Renal pelvis (tissue), 4 donors: ENCODE measurements around the gene PDE4DIP. TPM values are rescaled to one million over a fixed set of nuclear protein-coding genes. Genes with fewer than 3 reads are reported as not detected.
"Not testable (repeated sequence)": the region's sequence is repeated elsewhere in the genome, so short reads cannot be mapped to it uniquely, and the experiment has no call there.

Experiments used
- DNase-seq: peaks from one replicate; pipeline ENCODE4 v3.0.0-alpha.2; 2013
- polyA plus RNA-seq, 3 donors: library from polyadenylated mRNA; unstranded; fragments of 120-200 nt; gene quantifications; one replicate each; pipeline ENCODE4 v1.2.1, GENCODE V29; 2013; ENCODE audit not compliant: insufficient read length in 3 of 3

The PDE4DIP gene
- polyA plus RNA-seq, 3 donors = 107 to 125 (median 122) TPM

DNA sequence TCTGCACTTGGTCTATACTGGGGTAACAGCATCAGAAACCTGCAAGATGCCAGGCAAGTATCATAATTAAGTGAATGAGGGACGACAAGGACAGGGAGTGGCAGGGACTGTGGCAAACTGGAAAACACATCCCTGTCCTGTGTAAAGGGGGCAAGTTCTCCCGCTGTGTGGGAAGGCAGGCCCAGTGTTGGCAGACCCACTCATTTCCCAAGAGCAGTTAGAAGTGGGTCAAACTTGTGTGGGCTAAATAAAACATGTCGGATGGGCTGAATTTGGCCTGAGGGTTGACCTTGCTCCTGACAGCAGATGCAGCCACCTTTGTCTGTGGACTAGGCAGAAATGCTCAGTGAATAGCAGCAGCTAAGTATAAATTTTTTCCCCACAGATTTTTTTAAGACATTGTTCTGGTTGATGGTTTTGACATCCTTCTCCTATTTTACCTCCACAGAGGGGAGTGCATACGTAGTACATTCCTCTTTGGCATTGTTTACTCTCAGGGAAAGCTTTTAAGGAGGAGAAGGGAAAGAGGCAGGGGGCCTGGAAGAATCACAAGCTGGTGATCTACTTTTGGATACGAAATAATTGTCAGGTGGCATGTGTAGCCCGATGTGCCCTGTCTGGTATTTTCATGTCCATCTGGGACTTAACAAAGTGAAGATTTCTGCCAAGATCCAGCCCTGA, 16.5 kb downstream of the PDE4DIP start:
- DNase-seq = not testable (repeated sequence)

DNA sequence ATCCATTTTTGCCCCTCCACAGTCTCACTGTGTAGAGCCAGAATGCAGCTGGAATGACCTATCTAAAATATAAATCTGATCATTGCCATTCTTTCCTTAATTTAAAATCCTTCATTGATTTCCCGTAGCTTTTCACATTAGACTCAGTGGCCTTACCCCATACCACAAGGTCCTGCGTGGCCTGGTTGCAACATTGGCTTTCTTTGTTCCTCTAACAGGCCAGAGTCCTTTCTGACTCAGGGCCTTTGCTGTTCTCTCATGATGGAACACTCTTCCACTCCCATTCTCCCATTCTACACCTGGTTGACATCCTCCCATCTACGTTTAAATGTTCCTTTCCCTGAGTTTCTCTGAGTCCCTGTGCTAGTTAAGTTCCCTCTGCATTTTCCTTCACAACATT, 18.4 kb downstream of the PDE4DIP start:
- DNase-seq = not testable (repeated sequence)

DNA sequence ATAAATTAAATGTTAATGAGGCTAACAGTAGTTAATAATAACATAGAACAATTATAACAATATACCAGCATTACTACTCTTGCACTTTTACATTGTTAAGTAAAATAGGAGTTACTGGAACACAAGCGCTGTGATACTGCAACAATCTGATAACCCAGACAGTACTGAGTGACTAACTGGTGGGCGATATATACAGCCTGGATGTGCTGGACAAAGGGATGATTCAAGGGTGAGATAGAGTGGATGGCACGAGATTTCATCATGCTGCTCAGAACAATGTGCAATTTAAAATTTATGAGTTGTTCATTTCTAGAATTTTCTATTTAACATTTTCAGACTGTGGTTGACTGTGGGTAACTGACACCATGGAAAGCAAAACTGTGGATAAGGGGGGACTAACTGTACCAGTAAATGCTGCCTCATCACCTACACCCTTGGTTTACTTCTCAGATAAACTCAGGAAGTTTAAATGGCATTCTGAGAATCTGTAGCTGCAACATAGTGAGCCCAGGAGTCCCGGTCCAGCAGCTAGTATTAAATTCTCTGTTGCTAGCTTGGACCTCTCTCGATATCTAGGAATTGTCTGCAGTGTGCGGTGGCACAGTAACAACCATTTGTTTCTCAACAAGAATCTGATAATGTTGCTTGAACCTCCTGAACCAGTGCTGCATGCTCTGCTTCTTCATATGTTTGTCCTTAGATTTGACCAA, 24.9 kb downstream of the PDE4DIP start:
- DNase-seq = not testable (repeated sequence)

DNA sequence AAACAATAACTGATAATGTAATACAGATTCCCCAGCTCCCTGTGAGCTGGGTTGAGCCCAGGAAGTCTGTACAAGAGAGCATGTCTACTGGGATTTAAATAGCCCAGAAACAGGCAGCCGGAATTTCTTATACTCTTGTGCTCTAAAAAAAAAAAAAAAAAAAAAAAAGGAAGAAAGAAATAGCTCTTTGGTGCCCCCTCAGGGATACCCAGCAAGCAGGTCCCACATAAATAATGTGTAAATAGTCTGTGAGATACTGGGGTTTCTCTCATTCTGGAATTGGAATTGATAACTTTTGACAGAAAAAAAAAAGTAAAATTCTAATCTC, 25.4 kb downstream of the PDE4DIP start:
- DNase-seq = not testable (repeated sequence)

DNA sequence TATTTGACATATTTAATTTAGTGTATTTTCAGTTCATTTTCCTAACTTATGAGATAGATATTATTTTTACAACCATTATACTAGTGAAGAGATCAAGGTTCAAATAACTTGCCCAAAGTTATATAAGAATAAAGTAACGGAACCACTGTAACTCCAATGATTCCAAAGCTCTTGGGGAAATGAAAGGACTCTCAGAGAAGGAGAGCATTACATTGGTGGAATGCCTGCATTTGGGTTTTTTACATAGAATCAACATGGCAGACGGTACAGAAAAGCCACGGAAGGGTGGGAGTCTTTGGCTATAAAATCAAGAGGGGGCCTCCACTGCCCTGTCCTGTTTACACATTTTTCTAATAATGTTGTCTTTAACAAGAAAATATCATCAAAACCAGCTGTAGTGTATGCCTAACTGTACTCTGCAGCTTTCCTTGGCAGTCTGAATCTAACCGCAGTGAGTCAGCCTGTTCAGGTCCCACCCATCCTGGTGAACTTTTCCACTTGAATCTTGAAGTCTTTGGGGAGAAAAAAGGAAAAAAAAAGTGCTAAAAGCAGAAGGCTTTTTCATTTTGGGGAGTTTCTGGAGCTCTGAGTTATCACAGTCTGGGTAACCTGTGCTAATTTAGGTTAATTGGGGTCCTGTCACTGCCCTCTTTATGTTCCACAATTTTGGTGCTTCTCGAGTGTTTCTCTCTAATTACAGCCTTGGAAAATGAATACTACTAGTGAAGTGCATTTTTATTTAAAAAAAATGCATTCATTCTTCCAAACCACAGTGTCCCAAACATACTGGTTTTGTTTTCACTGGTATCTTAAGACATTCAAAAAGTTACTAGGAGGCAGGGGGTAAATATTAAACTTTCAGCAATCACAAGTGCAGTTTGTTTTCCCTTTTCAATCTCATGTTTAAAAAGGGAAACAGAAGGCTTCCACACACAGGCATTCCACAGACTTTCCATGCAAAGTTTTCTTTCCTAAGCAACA, 30.5 kb downstream of the PDE4DIP start:
- DNase-seq = not testable (repeated sequence)

DNA sequence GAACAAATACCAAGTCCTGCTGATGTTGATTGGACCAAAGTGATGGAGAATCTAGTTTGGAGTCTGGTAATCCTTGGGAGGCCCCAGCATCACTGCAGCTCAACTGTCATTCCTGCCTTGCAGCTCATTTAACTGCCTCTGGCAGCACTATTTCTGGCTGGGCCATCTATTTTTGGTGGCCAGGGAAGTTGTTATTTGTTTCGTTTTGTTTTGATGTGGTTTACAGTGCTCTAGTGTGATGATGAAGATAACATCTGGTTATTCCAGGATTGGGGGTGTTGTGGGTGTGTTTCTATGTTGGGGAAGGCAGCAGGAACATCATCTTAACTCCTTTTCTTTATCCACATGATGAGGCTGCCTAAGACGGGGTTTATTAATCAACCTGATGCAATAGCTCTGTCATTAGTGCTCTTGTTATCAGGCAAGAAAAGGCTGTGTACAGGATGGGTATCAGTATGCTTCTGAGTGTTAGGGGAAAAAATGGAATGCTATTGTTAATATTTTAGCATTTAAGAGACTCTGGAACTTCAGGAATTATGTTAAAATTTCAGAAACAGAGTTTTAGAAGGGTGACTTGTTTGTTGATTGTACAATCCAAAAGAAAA, 35.7 kb downstream of the PDE4DIP start:
- DNase-seq = not testable (repeated sequence)

DNA sequence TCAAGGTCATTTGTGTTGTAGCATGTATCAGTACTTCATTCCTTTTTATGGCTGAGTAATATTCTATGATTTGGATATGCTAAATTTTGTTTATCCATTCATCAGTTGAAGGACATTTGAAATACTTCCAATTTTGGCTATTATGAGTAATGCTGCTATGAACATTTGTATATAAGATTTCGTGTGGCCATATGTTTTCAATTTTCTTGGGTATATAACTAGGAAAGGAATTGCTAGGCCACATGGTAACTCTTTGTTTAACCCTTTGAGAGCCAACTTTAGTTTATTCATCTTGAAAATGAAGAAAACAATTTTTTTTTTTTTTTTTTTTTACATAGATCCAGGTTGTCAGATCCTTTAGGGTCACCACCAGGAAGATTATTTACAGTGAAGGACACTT, 37.0 kb downstream of the PDE4DIP start:
- DNase-seq = not testable (repeated sequence)

DNA sequence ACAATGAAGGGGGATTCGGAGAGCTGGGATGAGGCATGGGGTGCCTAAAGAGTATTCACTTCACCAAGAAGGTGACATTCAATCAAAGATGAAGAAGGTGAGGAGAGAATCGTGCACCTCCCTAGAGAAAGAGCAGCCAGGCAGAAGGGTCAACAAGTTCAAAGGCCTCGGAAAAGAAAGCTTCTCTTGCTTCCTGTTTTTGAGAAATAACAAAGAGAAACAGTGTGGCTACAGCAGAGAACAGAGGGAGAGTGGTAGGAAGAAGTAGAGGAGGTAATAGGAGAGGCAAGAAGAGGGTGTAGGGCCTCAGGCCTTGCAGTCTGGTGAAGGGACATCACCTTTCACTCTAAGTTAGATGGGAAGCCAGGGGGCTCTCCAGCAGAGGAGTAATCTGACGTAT, 41.0 kb downstream of the PDE4DIP start:
- DNase-seq = not testable (repeated sequence)

DNA sequence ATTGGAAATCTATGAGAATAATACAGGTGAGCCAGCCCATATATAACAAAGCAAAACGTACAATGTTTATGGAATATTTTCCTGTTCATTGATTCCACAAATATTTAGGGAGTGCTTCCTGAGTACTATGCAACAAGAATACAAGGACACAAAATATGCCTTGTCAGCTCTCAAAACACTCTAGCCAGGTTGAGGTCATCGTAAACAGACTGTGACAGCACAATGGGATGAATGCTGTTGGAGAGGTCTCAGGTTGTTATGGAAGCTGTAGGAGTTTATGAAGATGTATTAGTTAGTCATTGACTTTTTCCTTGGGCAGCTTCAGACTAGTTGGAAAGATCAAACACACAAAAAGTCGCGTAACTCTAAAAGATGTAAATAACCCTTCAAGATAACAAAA, 42.1 kb downstream of the PDE4DIP start:
- DNase-seq = not testable (repeated sequence)

DNA sequence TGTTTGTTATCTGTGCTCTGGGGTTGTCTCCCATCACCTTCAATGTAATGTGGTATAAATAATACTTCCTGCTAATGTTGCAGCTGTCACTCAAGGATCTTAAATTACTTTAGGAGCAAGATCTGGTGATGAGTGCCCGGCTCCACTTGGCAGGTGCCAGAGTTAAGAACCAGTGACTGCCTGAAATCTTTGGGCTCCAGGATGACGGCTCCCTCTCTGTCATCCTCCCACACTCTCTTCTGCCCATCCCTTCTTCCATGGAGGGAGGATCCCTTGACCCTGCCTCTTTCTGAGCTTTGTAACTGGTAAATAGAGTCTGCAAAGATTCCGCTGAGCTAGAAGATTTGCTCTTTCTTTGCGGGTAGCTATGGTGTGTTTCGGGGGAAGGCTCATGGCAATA, 44.4 kb downstream of the PDE4DIP start:
- DNase-seq = not testable (repeated sequence)

DNA sequence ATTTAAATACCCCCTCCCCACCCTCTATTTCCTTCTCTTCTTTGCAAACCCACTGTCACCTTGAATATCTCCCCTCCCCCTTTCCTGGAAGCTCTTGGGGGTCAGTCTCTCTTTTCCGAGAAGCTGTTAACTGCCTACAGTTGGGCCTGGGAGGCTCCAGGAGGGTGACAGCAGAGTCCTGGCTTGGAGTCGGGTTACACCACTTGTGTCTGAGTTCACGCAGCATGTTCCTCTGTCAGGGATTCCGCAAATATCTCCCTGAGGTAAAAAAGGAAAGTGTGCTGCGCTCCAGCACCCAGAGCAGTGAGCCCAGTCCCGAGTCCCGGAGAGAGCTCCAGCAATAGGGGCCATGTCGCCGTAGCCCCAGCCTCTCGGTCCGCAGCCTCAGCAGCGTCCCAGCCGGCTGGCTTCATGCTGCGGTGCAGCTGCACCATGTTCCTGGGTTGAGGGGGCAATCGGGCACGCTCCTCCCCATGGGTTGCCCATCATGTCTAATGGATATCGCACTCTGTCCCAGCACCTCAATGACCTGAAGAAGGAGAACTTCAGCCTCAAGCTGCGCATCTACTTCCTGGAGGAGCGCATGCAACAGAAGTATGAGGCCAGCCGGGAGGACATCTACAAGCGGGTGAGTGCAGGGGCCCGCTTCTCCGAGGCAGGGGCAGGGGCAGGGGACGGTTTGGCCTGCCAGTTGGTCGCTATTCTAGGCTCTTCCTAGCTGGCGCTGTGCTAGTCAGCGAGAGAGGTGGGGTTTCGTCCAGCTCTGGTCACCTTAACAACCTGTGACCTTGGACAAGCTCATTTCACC, 45.2 kb downstream of the PDE4DIP start:
- DNase-seq = not testable (repeated sequence)

DNA sequence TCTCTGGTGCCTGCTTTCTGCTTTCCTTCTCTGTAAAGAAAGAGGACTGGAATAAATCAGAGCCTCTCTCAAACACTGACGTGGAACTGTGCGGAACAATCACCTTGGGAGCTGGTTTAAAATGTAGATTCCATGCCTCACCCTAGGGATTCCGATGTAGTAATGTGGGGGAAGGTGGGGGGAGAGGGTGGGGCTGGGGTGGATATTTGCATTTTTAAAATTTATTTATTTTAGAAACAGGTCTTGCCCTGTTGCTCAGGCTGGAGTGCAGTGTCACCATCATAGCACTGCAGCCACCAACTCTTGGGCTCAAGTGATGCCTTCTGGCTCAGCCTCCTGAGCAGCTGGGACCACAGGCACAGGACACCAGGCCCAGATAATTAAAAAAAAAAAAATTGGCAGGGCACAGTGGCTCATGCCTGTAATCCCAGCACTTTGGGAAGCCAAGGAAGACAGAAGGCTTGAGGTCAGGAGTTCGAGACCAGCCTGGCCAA, 45.9 kb downstream of the PDE4DIP start:
- DNase-seq = not testable (repeated sequence)

DNA sequence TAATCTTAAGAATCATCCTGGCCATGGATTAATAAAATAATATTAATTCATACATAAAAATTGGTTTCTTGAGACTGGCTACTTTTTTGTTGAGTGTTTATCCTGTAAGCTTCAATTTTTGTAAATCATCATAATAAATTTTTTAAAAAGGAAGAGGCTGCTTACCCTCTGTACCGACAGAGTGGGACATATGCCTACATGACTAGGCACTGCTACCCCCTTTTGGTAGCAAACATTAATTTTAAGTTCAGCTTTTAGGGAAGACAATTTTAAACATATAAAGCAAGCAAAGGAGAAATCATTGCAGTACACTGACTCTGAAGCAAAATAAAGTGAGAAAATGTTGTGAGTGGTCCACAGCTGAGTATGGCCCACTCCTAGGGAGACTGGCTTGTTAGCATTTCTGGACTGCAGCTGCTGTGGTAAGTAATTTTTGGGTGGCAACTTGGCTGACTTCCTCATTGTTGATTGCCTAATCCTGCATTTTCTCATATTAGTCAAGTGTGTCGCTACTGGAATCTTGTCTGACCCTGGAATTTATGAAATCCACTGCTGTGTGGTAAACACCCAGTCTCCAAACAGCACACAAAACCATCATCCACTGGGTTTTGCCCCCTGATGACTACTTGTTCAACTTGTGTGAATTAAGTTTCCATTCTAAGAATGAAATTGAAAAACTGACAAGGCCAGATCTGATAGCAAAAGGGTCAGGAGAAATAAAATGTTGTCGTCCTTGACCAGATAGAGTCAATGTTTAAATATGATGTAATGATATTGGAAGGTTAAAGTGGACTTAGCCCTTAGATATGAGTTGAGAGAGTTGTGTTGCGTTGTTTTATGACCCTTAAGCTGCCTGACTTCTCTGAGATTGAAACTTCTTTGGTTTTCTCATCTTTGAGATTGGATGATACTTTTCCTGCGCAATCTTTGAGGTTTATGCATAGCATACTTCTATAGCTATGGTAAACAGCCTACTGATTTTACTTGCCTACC, 50.4 kb downstream of the PDE4DIP start:
- not testable (repeated sequence) for DNase-seq

DNA sequence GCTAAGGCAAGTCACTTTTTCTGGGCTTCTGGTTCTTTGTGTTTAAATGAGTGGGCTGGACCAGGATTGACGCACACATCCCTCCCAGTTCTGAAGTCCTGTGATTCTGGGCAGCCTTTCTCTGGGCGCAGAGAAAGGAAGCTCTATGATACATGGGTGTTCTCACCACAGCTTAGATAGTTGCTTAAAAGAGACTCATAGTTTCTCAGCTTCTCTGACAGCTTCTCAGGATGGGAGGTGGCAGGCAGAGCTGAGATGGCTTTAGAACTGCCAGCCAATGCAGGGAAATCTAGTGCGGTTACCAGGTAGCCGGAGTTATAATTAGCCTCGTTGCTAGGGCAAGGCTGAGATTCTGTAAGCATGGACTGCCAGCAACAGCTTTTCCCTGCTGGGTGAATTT, 55.8 kb downstream of the PDE4DIP start:
- DNase-seq = not testable (repeated sequence)

DNA sequence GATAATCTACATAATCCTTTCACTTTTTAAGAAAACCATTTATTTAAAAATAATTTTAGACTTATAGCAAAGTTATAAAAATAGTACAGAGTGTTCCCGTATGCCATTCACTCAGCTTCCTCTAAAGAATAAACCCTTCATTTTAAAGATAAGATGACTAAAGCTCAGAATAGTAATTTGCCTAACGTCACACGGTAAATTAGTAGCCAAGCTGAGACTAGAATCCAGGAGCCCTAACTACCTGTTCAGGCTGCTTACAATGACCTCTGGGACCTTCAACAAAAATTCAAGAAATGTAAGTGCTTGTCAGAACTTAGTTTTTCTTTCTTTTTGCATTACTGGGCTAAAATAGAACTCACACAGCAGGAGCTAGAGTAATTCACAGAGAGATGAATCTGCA, 56.5 kb downstream of the PDE4DIP start:
- not testable (repeated sequence) for DNase-seq

DNA sequence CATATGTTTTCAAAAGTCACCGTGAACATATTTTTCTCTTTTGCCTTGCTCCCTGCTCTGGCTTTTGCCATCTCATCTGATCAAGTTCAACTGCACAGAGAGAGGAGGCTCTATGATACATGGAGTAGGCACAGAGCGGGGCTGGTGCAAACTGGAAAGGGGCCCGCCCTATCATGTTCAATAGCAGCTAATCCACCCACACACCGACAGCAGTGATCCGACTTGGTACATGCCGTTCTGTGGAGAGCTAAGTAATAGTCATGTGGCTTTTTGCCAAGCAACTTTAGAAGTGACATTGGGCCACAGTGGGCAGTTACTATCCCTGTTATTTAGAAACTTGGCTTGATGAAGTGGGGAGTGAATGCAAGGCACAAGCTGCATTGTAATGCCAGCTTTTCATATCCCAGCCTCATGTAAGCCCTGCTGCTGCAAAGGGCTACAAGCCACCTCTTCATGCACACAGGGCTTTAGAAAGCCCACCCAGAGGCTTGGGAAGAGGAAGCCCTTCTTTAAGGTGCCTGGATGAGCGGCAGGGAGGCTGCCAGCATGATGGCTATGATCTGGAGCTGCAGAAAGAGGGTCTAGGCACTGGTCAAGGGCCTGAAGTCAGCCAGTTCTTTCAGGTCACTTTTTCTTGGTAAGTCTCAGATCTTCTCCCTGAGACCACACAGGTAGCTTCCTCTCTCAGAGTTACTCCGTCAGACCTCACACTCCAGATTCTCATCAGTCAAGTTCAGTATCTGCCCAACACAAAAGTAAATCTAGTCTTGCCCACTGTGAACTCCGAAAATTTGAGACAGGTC, 57.1 kb downstream of the PDE4DIP start:
- DNase-seq = not testable (repeated sequence)

DNA sequence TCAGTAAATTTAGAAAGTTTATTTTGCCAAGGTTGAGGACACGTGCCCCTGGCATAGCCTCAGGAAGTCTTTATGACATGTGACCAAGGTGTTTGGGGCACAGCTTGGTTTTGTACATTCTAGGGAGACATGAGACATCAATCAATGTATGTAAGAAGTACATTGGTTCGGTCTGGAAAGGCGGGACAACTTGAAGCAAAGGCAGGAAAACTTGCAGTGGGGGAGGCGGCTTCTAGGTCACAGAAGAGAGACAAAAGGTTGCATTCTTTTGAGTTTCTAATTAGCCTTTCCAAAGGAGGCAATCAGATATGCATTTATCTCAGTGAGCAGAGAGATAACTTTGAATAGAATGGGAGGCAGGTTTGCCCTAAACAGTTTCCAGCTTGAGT, 57.7 kb downstream of the PDE4DIP start:
- DNase-seq = not testable (repeated sequence)

DNA sequence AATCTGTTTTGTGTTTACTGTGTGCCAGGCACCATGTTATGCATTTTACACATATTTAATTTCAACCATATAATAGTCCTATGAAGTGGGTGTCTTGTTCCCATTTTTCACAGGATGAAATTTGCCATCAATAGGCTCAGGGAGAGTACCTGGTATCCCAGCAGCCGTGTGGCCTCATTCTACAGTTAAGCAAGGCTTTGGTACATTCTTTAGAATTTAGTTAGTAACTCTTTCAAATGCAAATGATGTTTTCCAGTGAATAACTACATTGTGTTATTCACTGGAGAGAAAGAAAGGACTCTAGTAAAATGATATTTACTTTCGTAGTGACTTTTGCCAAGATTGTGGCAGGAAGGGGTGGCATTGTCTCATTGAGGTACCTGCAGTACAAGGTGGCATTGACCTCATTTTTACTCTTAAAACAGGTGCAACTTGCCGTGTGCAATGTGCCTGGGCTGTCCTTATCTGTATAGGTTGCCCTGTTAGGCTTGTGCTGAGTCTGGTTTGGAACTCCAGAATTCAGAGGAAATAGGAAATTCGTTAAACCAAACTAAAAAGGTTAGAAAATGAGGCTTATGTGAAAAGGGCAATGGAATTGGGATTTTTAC, 65.1 kb downstream of the PDE4DIP start:
- DNase-seq = not testable (repeated sequence)
